ENCODE data around the gene FGF12.

The FGF12 gene

DNA sequence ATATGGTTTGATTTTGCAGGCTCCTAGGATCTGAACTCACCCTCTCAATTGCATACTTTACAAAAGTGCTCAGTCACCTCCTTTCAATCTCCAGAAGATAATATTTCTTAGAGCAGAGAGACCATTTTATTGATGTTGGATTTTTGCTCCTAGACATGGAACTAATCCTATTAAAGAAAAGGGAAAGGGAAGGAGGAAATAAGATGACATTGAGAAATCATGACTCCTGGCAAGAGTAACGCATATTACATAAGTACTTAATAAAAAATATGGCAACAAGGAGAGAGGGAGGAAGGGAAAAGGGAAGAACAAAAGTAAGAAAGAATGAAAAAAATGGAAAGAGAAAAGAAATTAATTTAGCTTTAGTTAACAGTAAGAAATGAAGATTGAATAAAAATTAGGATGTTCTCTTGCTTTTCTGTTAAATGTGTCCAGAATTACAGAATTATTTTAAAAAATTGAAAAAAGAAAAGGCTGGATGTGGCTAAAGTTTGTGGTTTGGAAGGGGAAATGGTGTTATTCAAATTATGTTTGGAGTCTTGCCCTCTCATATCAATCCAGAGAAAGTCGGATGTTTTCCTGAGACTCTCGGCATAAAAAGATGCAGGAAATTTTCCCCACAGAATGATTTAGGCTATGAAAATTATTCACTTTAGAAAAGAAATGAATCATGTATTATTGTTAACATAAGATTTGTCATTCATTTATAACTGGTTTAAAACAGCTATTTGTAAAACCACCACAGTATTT, 474.0 kb downstream of the FGF12 start:
- DNase-seq: no peak

DNA sequence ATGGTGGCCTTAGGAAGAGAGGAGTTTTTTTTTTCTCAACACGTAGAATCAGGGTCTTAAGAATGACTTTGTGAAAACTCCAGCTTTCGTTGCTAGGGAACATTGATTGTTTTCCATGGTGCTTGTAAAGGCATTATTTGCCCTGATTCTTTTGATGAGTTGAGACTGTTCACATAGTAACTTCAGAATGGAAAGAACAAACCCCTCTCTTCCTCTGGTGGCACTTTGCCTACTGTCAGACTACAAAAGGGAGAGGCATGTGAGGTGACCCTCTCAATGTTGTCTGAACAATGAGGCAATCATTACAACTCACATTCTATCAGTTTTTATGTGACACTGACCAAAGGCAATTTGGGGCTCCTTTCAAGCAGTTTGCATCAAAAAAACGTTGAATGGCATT, 477.8 kb downstream of the FGF12 start:
- no peak for DNase-seq

DNA sequence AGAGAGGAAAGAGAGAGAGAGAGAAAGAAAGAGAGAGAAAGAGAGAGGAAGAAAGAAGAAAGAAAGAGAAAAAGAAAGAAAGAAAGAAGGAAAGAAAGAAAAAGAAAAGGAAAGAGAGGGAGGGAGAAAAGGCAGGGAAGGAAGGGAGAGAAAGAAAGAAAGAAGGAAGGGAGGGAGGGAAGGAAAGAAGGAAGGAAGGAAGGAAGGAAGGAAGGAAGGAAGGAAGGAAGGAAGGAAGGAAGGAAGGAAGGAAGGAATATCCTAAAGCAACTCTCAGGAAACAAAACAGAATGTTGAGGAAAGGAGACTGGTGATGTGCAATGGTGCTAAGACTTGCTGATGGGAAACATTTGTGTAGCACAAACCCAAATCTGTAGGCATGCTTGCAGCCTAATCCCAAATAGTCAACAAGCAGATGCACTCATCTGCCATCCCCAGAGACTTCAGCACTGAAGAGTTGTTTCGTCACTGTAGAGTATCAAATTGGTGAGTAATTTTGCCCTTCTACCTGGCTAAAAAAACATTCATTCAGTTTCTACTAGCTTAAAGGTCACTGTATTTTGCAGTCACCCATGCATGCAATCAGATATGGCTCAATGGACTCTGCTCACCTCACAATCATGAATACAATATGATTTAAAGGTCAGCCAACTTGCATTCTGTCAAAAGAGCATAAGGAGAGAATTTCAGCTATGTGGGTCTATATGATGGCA, 480.3 kb downstream of the FGF12 start:
- DNase-seq: no peak

GRCh38 chr3:192244591-192244990, 482.8 kb downstream of the FGF12 start:
- DNase-seq: no peak

DNA sequence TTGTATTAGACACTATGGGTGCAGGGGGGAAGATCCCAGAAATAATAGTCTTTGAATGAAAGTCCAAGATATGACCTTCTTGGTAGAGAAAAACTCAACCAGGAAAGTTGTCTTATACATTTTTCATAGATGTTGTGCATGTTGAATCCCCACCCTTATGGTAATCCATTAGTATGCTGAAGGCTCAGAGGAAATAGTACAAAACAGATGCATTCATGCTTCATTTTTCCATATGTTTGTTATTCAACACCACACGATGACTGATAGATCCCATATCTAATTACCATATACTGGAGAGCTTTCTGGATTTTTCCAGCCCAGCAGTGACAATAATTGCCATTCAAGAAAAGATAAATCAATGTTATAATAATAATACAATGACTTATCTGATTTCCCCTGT, 487.4 kb downstream of the FGF12 start:
- no peak for DNase-seq

GRCh38 chr3:192237992-192238608, 489.2 kb downstream of the FGF12 start:
- peak; percentile 54 for DNase-seq

DNA sequence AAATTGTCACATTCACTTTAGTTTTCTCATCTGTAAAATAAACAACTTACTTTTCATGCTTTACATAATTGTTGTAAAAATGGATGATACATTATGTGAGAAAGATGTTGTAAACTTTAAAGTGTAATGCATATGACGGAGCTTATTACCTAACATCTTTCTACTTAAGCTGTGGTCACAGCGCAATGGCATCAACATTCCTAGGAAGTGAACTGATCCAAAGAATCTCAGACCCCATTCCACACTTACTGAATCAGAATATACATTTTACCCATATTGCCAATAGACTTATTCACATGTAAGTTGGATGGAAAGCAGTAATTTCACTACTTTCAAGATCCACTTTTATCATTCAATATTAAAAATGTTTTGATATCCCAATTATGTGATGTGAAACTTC, 497.5 kb downstream of the FGF12 start:
- no peak for DNase-seq

- no peak for DNase-seq
Observed at GRCh38 chr3:192224634-192225155, 502.6 kb downstream of the FGF12 start.

DNA sequence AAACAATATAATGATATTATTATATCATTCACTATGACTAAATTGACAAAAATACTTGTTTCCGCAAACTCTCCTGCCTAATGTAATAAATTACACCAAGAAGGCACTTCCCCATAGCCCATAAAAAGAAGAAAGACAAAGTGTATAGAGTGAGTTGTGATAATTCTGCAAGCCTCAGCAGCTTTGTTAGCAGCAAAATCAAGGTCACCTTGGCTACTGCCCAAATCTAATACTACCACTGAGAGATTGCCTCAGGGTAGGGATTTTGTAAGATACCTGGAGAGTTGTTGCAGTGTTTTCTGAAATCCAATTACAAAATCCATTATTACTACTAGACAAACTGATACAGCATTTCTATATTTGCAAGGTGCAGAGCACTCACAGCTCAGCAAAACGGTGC, 503.5 kb downstream of the FGF12 start:
- DNase-seq: no peak

DNA sequence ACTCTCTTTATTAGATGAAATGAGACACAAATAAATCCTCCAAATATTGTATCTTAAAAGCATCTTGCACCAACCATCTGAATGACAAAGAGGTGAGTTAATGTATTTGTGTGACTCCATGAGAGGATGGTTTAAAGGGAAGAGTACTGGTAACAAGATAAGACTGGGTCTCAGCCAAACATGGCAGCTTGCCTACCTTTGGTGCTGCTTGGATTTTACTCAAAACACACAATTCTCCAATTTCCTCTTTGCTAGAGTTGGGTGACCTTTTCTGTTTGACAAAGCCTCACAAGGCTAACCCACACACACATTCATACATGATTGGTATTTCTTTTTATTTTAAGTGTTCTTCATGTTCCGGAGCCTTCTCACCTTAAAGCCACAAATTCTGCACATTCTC, 506.4 kb downstream of the FGF12 start:
- DNase-seq: no peak

- DNase-seq: no peak
Observed at GRCh38 chr3:192219926-192220325, 507.4 kb downstream of the FGF12 start.

DNA sequence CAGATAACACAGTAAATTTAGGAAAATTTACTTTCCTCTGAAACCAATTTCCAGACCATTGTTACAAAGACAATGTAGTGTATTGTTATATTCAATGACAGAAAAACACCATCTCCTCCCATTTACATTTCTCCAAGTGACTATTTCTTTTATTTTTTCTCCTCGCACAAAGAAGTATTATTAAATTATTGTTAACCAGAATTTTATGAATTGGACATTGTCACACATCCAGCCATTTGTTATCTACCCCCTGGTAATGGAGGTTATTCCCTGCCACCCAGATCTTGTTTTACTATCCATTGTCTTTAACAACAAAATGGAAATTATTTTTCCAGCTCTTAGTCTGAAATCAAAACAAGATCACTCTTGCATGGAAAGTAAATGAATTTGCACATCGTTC, 511.3 kb downstream of the FGF12 start:
- no peak for DNase-seq

GRCh38 chr3:192212979-192213378, 514.4 kb downstream of the FGF12 start:
- DNase-seq: no peak

- DNase-seq: no peak
Observed at GRCh38 chr3:192212335-192212734, 515.0 kb downstream of the FGF12 start.

DNA sequence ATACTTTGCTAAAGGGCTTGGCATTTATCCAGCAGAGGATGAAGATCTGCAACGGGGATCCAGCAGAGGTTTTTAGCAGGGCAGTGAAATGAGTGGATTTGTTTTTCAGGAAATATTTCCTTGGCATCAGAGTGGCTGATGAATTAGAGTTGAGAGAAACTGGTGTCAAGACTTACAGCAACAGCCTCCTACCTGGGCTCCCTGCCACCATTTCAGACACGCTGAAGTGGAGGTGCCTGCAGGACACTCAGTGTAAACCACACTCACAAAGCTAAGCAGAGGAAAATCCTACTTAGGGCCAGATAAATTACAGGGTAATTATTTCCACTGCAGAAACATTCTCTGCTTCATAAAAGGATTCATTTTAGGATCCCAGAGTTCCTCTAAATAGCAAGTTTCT, 519.7 kb downstream of the FGF12 start:
- no peak for DNase-seq

DNA sequence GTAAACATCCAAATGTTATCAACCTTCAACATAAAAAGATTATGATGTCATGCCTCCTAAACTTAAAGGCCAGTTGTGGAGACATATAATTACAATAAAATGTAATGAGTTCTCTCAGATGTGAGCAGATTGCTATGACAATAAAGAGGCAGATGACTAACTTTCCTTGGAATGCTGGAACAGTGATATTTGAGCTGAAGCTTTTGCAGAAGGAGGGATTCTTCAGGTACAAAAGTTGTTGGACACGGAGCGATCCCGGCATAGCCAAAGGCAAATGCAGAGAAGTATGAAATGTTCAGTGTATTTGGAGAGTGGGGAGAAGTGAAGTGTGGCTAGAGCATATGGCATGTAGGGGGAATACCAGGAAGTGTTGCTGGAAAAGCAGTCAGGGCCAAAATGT, 520.1 kb downstream of the FGF12 start:
- DNase-seq: no peak

DNA sequence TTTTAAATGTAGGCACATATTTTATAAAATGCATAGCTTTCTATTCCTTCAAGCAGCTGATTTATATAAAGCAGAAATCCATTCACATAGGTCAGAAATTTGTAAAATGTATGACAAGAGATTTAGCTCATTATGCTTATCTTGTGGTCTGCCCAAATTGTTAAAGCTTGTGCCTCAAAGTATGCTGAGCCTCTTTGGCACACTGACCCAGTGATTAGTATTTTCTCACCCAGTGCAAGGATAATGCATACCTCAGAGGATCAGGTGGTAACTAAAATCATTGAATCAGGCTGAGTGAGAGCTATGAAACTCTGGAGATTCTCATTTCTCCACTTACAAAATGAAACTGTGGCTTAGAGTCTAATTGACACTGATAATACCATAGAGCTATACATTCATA, 533.3 kb downstream of the FGF12 start:
- DNase-seq: no peak

- peak; percentile 64 for DNase-seq
Observed at GRCh38 chr3:192188218-192188835, 539.0 kb downstream of the FGF12 start.

GRCh38 chr3:192187485-192188051, 539.8 kb downstream of the FGF12 start:
- no peak for DNase-seq

DNA sequence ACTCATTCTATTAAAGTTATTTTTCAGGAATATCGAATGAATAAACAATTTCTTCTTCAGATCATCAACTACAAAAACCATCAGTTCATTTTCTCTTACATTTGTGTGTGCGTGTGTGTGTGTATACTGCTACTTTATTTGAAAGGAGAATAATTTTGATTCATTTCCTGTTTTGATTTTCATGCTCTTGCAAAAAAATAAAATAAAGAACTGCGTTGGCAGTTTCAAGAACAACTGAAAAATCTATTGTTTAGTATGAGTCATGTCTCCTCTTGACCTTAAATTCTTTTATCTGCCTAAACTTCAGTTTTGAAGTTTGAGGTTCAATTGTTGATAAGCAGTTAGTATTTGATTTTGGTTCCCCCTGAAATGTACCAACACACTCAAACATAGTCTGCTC, 540.8 kb downstream of the FGF12 start:
- DNase-seq: no peak

DNA sequence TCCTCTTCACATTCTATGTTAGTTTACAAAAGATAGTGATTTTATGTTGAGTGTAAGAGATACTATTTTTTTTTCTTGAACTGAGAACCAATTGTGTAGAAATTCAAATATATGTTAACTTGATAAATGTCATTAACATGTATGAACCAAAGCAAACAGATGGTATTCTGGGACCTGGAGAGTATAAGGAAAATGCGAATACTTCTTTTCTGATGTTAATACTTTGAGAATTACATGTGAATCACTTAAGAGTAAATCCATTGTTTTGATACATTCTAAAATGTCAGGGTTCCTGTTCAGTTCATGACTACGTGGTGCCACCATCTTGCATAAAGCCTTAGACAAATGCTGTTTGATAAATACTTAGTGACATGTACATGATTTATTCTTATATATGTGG, 541.3 kb downstream of the FGF12 start:
- DNase-seq: no peak

DNA sequence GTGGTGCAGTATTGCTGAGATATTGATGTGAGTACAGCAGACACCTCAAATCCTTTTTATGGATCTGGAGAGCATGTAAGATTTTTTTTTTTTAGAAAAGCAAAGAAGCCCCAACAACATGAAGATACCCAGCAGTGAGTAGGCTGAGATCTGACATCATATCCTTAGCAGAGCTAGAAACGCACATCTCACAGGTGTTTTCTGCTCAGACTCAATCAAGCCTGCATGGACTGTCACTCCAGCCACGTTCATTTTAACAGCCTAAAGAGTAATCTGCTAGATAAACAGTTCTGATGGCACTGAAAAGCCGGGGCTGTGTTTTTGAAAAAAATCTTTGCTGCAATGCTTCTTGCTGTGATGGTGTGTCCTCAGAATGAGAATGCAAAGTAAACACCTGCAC, 544.2 kb downstream of the FGF12 start:
- DNase-seq: no peak

GRCh38 chr3:192181151-192181550, 546.2 kb downstream of the FGF12 start:
- no peak for DNase-seq
